Ishikawa (cell line): Measurements from ENCODE around the gene PPP1R12B.
A peak's percentile ranks its signal among the peaks of the same experiment; 100 is the strongest.

Experiments used
- CEBPB ChIP-seq: IDR thresholded peaks from 2 replicates; pipeline ENCODE4 v1.6.1; 2012
- CREB1 ChIP-seq: IDR thresholded peaks from 2 replicates; pipeline ENCODE4 v1.6.1; 2012; ENCODE audit warnings: low read depth
- EGR1 ChIP-seq: IDR thresholded peaks from 2 replicates; pipeline ENCODE4 v1.6.1; 2012
- EP300 ChIP-seq: IDR thresholded peaks from 2 replicates; pipeline ENCODE4 v1.6.1; 2012; ENCODE audit warnings: borderline replicate concordance
- FOXM1 ChIP-seq: IDR thresholded peaks from 2 replicates; pipeline ENCODE4 v1.6.1; 2012; ENCODE audit warnings: low read depth, borderline replicate concordance
- NFIC ChIP-seq: IDR thresholded peaks from 2 replicates; pipeline ENCODE4 v1.6.1; 2012
- RAD21 ChIP-seq: IDR thresholded peaks from 2 replicates; pipeline ENCODE4 v1.6.1; 2012; ENCODE audit warnings: low read depth
- TAF1 ChIP-seq: IDR thresholded peaks from 2 replicates; pipeline ENCODE4 v1.6.1; 2012; ENCODE audit warnings: low read depth, mild to moderate bottlenecking
- TCF12 ChIP-seq: IDR thresholded peaks from 2 replicates; pipeline ENCODE4 v1.6.1; 2012; ENCODE audit warnings: low read depth
- TEAD4 ChIP-seq: IDR thresholded peaks from 2 replicates; pipeline ENCODE4 v1.6.1; 2012
- YY1 ChIP-seq: IDR thresholded peaks from 2 replicates; pipeline ENCODE4 v1.6.1; 2012; ENCODE audit warnings: low read depth
- ZBTB7A ChIP-seq: IDR thresholded peaks from 2 replicates; pipeline ENCODE4 v1.6.1; 2012; ENCODE audit warnings: low read depth
- TF ChIP-seq, protein P1 (sequence below): IDR thresholded peaks from 2 replicates; pipeline ENCODE4 v1.6.1; 2012
- TF ChIP-seq, protein P2 (sequence below): IDR thresholded peaks from 2 replicates; pipeline ENCODE4 v1.6.1; 2012; ENCODE audit warnings: low read depth, mild to moderate bottlenecking
- TF ChIP-seq, protein P3 (sequence below): IDR thresholded peaks from 2 replicates; pipeline ENCODE4 v1.6.1; 2012

Gene PPP1R12B

DNA sequence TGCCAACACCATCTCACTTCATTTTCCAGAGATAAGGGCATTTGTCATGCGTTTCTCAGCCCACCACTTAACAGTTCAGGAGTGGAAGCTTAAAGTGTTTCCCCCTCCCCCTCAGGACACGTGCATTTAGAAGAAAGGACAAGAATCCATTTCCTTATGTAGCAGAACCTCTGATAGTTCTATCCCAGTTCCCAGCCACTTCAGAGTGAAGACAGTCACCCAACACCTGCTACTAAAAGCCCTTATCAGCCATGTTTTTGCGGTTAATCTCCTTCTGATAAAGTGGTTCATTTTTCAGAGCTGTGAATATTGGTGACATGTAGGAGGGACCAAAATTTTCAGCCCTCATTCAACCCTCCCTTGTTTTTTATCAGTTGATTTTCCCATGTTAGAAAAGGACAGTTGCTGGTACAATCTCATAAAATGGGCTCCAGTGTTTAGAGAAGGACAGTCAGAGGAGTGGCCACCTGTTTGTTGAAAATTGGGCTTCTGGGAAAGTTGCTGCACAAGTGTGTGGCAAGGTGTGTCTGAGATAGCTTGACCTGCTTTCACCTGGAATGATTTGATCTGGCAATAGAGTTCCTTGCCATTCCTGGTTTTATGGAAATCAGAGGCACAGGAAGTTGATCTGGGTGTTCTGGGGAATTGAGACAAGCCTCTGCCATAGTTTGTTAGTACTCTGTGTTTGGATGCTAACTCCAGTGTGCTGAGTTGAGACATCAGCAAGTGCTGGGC, 114.0 kb downstream of the PPP1R12B start:
- no peak for TF ChIP-seq CREB1
- TF ChIP-seq, protein P1, sequence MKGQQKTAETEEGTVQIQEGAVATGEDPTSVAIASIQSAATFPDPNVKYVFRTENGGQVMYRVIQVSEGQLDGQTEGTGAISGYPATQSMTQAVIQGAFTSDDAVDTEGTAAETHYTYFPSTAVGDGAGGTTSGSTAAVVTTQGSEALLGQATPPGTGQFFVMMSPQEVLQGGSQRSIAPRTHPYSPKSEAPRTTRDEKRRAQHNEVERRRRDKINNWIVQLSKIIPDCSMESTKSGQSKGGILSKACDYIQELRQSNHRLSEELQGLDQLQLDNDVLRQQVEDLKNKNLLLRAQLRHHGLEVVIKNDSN = no peak
- no peak for TF ChIP-seq TCF12
- TF ChIP-seq YY1 = no peak
- TF ChIP-seq, protein P2, sequence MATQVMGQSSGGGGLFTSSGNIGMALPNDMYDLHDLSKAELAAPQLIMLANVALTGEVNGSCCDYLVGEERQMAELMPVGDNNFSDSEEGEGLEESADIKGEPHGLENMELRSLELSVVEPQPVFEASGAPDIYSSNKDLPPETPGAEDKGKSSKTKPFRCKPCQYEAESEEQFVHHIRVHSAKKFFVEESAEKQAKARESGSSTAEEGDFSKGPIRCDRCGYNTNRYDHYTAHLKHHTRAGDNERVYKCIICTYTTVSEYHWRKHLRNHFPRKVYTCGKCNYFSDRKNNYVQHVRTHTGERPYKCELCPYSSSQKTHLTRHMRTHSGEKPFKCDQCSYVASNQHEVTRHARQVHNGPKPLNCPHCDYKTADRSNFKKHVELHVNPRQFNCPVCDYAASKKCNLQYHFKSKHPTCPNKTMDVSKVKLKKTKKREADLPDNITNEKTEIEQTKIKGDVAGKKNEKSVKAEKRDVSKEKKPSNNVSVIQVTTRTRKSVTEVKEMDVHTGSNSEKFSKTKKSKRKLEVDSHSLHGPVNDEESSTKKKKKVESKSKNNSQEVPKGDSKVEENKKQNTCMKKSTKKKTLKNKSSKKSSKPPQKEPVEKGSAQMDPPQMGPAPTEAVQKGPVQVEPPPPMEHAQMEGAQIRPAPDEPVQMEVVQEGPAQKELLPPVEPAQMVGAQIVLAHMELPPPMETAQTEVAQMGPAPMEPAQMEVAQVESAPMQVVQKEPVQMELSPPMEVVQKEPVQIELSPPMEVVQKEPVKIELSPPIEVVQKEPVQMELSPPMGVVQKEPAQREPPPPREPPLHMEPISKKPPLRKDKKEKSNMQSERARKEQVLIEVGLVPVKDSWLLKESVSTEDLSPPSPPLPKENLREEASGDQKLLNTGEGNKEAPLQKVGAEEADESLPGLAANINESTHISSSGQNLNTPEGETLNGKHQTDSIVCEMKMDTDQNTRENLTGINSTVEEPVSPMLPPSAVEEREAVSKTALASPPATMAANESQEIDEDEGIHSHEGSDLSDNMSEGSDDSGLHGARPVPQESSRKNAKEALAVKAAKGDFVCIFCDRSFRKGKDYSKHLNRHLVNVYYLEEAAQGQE = no peak
- TF ChIP-seq RAD21 = no peak
- no peak for TF ChIP-seq NFIC
- TF ChIP-seq FOXM1 = no peak
- TF ChIP-seq TEAD4 = no peak
- no peak for TF ChIP-seq CEBPB
- TF ChIP-seq EP300 = no peak
- no peak for TF ChIP-seq EGR1

DNA sequence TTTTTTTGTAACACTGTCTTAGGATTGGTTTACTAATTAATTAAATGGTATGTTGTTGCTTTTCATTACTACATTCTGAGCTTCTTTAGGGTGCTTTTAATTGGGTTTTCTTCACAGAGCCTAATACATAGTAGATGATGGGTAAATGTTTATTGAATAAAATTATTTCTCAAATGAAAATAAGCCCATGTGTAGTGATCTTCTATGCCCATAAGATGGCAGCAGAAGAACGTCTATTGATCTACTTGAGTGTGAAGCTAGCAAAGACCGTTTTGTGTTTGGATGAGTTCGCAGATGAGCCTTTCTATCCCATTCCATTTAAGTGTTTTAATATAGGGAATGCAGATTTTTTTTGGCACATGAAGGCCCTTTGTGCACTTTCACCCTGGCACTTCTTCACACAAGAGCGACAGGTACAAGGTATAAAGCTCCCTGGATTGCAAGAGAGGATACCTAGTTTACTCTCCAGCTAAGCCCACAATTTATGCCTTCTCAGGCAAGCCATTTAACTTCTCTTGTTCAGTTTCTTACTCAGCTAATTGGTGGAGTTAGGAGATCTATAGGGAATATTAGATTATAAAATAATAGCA, 115.7 kb downstream of the PPP1R12B start:
- TF ChIP-seq RAD21 = peak; percentile 68

DNA sequence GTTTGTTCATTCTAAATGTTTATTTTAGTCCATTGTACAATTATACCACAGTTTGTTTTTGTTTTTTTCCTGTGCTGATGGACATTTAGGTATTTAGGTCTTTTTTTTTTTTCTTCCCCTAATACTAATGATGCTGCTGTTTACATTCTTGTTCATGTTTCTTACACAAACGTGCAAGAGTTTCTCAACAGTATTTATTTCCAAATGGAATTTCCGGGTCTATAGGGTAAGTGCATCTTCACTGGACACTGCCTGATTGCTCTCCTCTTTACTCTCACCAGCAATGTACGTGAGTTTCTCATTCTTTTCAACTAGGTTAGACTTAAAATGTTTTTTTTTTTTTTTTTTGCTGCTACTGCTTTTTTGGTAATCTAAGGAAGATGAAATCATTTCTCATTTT, 122.7 kb downstream of the PPP1R12B start:
- TF ChIP-seq TEAD4 = no peak
- TF ChIP-seq, protein P1 = no peak
- no peak for TF ChIP-seq TCF12
- no peak for TF ChIP-seq EP300
- TF ChIP-seq EGR1 = no peak
- no peak for TF ChIP-seq YY1
- no peak for TF ChIP-seq NFIC
- TF ChIP-seq CEBPB = no peak
- TF ChIP-seq FOXM1 = no peak
- TF ChIP-seq, protein P2 = no peak
- TF ChIP-seq CREB1 = no peak
- no peak for TF ChIP-seq RAD21
- TF ChIP-seq, protein P3, sequence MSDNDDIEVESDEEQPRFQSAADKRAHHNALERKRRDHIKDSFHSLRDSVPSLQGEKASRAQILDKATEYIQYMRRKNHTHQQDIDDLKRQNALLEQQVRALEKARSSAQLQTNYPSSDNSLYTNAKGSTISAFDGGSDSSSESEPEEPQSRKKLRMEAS = no peak
- no peak for TF ChIP-seq ZBTB7A
- no peak for TF ChIP-seq TAF1

DNA sequence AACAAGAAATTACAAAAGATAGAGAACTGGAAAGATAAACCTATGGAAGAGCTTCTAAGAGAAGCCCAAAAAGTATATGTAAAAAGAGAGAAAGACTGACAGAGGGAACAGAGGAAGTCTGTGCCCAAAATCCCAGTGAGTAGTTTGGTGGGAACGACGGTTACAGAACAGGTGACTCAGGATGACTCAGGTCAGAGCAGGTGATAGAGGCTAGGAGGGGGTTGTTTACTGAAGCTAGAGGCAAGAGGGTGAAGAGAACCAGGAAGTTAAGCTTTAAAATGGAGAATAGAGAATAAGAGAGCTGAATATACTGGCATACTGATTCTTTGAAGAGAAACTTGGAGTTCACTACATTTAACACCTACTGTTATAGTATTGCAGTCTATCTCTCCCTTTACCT, 134.9 kb downstream of the PPP1R12B start:
- TF ChIP-seq, protein P1 = 0 out of 2 replicates have a peak, but pooled peaks have one; percentile 24

DNA sequence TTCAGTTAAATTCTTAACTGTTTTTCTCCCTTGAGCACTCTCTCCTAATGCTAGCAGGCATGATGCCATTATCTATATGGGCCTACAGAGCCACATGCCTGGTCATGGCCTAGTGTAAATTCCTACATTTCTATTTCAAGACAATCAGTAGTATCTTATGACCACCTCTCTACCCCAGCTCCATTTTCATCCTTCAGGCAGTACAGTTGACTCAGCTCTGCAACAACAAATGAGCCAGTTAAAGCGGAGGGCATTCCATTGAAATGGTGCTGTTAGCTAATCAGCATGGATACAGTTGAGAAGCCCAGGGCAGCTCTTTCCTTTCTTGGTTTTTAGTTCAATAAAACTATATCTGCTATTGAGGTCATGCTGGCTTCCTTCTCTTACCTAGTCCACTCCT, 150.0 kb downstream of the PPP1R12B start:
- TF ChIP-seq, protein P3 = no peak
- TF ChIP-seq EP300 = no peak
- TF ChIP-seq, protein P2 = no peak
